Liver (tissue), 9 donors: ENCODE data around the gene MACROH2A2. TPM values are rescaled to one million over a fixed set of nuclear protein-coding genes. Genes with fewer than 3 reads are reported as not detected.

Experiments used
- DNase-seq: peaks from one replicate; pipeline ENCODE4 v3.0.0-alpha.2; 2017; ENCODE audit warnings: low spot score
- H3K27ac ChIP-seq, 2 donors: one replicate each; pipeline ENCODE4 v1.7.0; 2013; ENCODE audit warnings: inconsistent platforms in 2 of 2, low read length in 2 of 2, control low read depth in 1 of 2, low read depth in 1 of 2, mild to moderate bottlenecking in 1 of 2
- H3K27me3 ChIP-seq, 4 donors: one replicate each; pipeline versions ENCODE4 v1.6.1 to v1.7.0; 2013; ENCODE audit warnings: low read length in 3 of 4, inconsistent platforms in 1 of 4, mild to moderate bottlenecking in 1 of 4, moderate library complexity in 1 of 4; ENCODE audit not compliant: control insufficient read depth in 4 of 4, insufficient read depth in 4 of 4
- H3K36me3 ChIP-seq, 4 donors: one replicate each; pipeline versions ENCODE4 v1.6.1 to v1.7.0; 2013; ENCODE audit warnings: low read length in 3 of 4, mild to moderate bottlenecking in 3 of 4, low read depth in 1 of 4, moderate library complexity in 1 of 4; ENCODE audit not compliant: control insufficient read depth in 4 of 4, insufficient read depth in 3 of 4
- H3K4me1 ChIP-seq, 4 donors: one replicate each; pipeline versions ENCODE4 v1.6.1 to v1.7.0; 2013; ENCODE audit warnings: low read length in 3 of 4, mild to moderate bottlenecking in 3 of 4, moderate library complexity in 1 of 4; ENCODE audit not compliant: control insufficient read depth in 4 of 4, insufficient read depth in 4 of 4
- H3K4me3 ChIP-seq, 3 donors: one replicate each; pipeline versions ENCODE4 v1.6.1 to v1.7.0; 2013; ENCODE audit warnings: low read length in 3 of 3, control low read depth in 1 of 3, low read depth in 1 of 3, mild to moderate bottlenecking in 1 of 3
- H3K9ac ChIP-seq, 2 donors: one replicate each; pipeline ENCODE4 v1.7.0; 2013; ENCODE audit warnings: low read length in 2 of 2, mild to moderate bottlenecking in 2 of 2, moderate library complexity in 2 of 2, control low read depth in 1 of 2, low read depth in 1 of 2
- H3K9me3 ChIP-seq, 4 donors: one replicate each; pipeline versions ENCODE4 v1.6.1 to v1.7.0; 2013; ENCODE audit warnings: low read length in 3 of 4; ENCODE audit not compliant: control insufficient read depth in 4 of 4
- ATF3 ChIP-seq: IDR thresholded peaks from 2 replicates; pipeline ENCODE4 v1.6.1; 2016; ENCODE audit warnings: antibody characterized with exemption
- CTCF ChIP-seq: fragments of 150-350 bp; IDR thresholded peaks from 2 replicates; pipeline ENCODE4 v1.5.1; 2017; ENCODE audit warnings: improper control_type of control experiment, low read depth, low read length; ENCODE audit not compliant: missing input control
- EGR1 ChIP-seq, 2 donors: IDR thresholded peaks; 2 replicates each; pipeline ENCODE4 v1.6.1; 2016 to 2018; ENCODE audit warnings: antibody characterized with exemption in 2 of 2, low read depth in 2 of 2
- FOXA1 ChIP-seq: IDR thresholded peaks from 2 replicates; pipeline ENCODE4 v1.6.1; 2016; ENCODE audit warnings: antibody characterized with exemption
- FOXA2 ChIP-seq: IDR thresholded peaks from 2 replicates; pipeline ENCODE4 v1.6.1; 2016; ENCODE audit warnings: antibody characterized with exemption
- GABPA ChIP-seq, 2 donors: IDR thresholded peaks in 1 of 2; conservative IDR thresholded peaks in 1 of 2; 2 replicates each; pipeline ENCODE4 v1.6.1; 2016; ENCODE audit warnings: antibody characterized with exemption in 2 of 2, mild to moderate bottlenecking in 1 of 2, moderate library complexity in 1 of 2
- HNF4A ChIP-seq, 2 donors: conservative IDR thresholded peaks; 2 replicates each; pipeline ENCODE4 v1.6.1; 2016; ENCODE audit warnings: antibody characterized with exemption in 2 of 2, mild to moderate bottlenecking in 2 of 2
- HNF4G ChIP-seq: IDR thresholded peaks from 2 replicates; pipeline ENCODE4 v1.6.1; 2016; ENCODE audit warnings: antibody characterized with exemption
- JUND ChIP-seq, 2 donors: IDR thresholded peaks; 2 replicates each; pipeline ENCODE4 v1.6.1; 2016; ENCODE audit warnings: antibody characterized with exemption in 2 of 2
- MAX ChIP-seq: IDR thresholded peaks from 2 replicates; pipeline ENCODE4 v1.6.1; 2016; ENCODE audit warnings: antibody characterized with exemption
- NR2F2 ChIP-seq: IDR thresholded peaks from 2 replicates; pipeline ENCODE4 v1.6.1; 2016; ENCODE audit warnings: antibody characterized with exemption
- RAD21 ChIP-seq, 2 donors: IDR thresholded peaks; 2 replicates each; pipeline ENCODE4 v1.6.1; 2016; ENCODE audit warnings: antibody characterized with exemption in 2 of 2, mild to moderate bottlenecking in 2 of 2
- REST ChIP-seq: IDR thresholded peaks from 2 replicates; pipeline ENCODE4 v1.6.1; 2016; ENCODE audit warnings: antibody characterized with exemption, mild to moderate bottlenecking
- RXRA ChIP-seq, 2 donors: IDR thresholded peaks; 2 replicates each; pipeline ENCODE4 v1.6.1; 2017 to 2018; ENCODE audit warnings: antibody characterized with exemption in 2 of 2, mild to moderate bottlenecking in 1 of 2
- SP1 ChIP-seq: IDR thresholded peaks from 2 replicates; pipeline ENCODE4 v1.6.1; 2018; ENCODE audit warnings: antibody characterized with exemption, mild to moderate bottlenecking
- TAF1 ChIP-seq: conservative IDR thresholded peaks from 2 replicates; pipeline ENCODE4 v1.6.1; 2016; ENCODE audit warnings: antibody characterized with exemption, mild to moderate bottlenecking
- YY1 ChIP-seq: IDR thresholded peaks from 2 replicates; pipeline ENCODE4 v1.6.1; 2016; ENCODE audit warnings: antibody characterized with exemption, mild to moderate bottlenecking
- WGBS: extraction: QIAGEN DNeasy Blood & Tissue Kit; methylation state at CpG from one replicate; pipeline ENCODE4 v1.1.7; 2013; 5-methylcytosine and 5-hydroxymethylcytosine counted together
- polyA plus RNA-seq, 2 donors: library from polyadenylated mRNA; stranded (reverse) in 1 of 2; unstranded in 1 of 2; fragments of 200-250 nt in 1 of 2; fragments of >200 nt in 1 of 2; fragmentation: Nextera tagmentation in 1 of 2; extraction: Ambion mirVana in 1 of 2; gene quantifications; one replicate each; pipeline versions ENCODE4 v1.2.1 to v1.2.3, GENCODE V29; 2013 to 2015
- total RNA-seq, 2 donors: library from RNA; depleted of rRNA; stranded (reverse); fragments of >200 nt; gene quantifications; one replicate each; pipeline ENCODE4 v1.2.3, GENCODE V29; 2014
- TF ChIP-seq, protein P1 (sequence below): IDR thresholded peaks from 2 replicates; pipeline ENCODE4 v1.6.1; 2016; ENCODE audit warnings: antibody characterized with exemption
- donor health status: healthy.
- donor health status: healthy.
- donor health status: healthy.
- donor health status: healthy.
- donor health status: healthy.

Gene MACROH2A2
- total and polyA plus RNA-seq, 4 donors, result 1.2 to 7.2 (median 3.4) TPM

- Histone ChIP-seq H3K9ac (no peak overlapping the region), H3K27ac (no peak overlapping the region), H3K9me3 (no peaks in the 10 kb centered on the region), H3K4me1 (no peaks in the 10 kb centered on the region), H3K36me3 (peaks cover 0 to 6% (median 2%) of the 10 kb centered on the region in 4 donors), H3K4me3 (no peak overlapping the region), H3K27me3 (no peaks in the 10 kb centered on the region)
- 89% methylated on average over 14 of the region's 14 CpGs for WGBS
- TF ChIP-seq EGR1 (IDR thresholded peaks at IDR 0.05; ENCODE audit: low read depth in 2 of 2) (no peak), RXRA (IDR thresholded peaks at IDR 0.05) (no peak), NR2F2 (no peak), JUND (IDR thresholded peaks at IDR 0.05) (no peak), ATF3 (no peak), GABPA (IDR thresholded peaks at IDR 0.05 in 1 of 2, conservative IDR thresholded peaks at IDR 0.05 in 1 of 2) (no peak), CTCF (no peak), FOXA1 (no peak), REST (no peak), FOXA2 (no peak), RAD21 (IDR thresholded peaks at IDR 0.05) (no peak), SP1 (no peak), HNF4A (conservative IDR thresholded peaks at IDR 0.05) (no peak), TAF1 (no peak), HNF4G (no peak), YY1 (no peak), MAX (no peak)
- TF ChIP-seq, protein P1, sequence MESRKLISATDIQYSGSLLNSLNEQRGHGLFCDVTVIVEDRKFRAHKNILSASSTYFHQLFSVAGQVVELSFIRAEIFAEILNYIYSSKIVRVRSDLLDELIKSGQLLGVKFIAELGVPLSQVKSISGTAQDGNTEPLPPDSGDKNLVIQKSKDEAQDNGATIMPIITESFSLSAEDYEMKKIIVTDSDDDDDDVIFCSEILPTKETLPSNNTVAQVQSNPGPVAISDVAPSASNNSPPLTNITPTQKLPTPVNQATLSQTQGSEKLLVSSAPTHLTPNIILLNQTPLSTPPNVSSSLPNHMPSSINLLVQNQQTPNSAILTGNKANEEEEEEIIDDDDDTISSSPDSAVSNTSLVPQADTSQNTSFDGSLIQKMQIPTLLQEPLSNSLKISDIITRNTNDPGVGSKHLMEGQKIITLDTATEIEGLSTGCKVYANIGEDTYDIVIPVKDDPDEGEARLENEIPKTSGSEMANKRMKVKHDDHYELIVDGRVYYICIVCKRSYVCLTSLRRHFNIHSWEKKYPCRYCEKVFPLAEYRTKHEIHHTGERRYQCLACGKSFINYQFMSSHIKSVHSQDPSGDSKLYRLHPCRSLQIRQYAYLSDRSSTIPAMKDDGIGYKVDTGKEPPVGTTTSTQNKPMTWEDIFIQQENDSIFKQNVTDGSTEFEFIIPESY, result no peak
- DNase-seq, result no peak
Observed at GRCh38 chr10:70137927-70138883, 85.6 kb downstream of the MACROH2A2 start.
